ENCODE measurements around the gene PI4K2B. TPM values are rescaled to one million over a fixed set of nuclear protein-coding genes. Genes with fewer than 3 reads are reported as not detected.
"Not testable (repeated sequence)": the region's sequence is repeated elsewhere in the genome, so short reads cannot be mapped to it uniquely, and the experiment has no call there.

The PI4K2B gene
- total RNA-seq, 2 donors from 2014 or later, result 34.5 to 44.6 TPM

- peak; percentile 96 to 99 for ATAC-seq
- H3K9me3 Mint-ChIP-seq, result no peaks in the 10 kb centered on the region
- peak; percentile 89 to 91 for DNase-seq (ENCODE audit: low spot score in 2 of 2)
- peak within 1 kb of the TSS; percentile 88 to 98 for H3K27ac Mint-ChIP-seq
- H3K36me3 Mint-ChIP-seq, result peaks cover 5 to 8% of the 10 kb centered on the region in 2 donors
These were observed 78.8 kb downstream of the PI4K2B start, which contains the start of gene ZCCHC4 for GRCh38 chr4:25312496-25313200. TSS of gene ZCCHC4 (plus strand) at chr4:25312774. CDS start at chr4:25312810, 36 bp downstream.

GRCh38 chr4:25313201-25313895, 79.5 kb downstream of the PI4K2B start:
- no peak for ATAC-seq
- Mint-ChIP-seq H3K27ac (peak overlapping the region; percentile 88 to 98), H3K36me3 (peaks cover 5 to 8% of the 10 kb centered on the region in 2 donors), H3K9me3 (no peaks in the 10 kb centered on the region)
- DNase-seq (ENCODE audit: low spot score in 2 of 2), result no peak

- DNase-seq (ENCODE audit: low spot score in 2 of 2), result no peak
- H3K27ac Mint-ChIP-seq, result peak overlapping the region; percentile 84 to 95
- peak; percentile 39 to 65 for ATAC-seq
- H3K36me3 Mint-ChIP-seq, result no peaks in the 10 kb centered on the region
- no peaks in the 10 kb centered on the region for H3K9me3 Mint-ChIP-seq
These were observed 86.5 kb downstream of the PI4K2B start for GRCh38 chr4:25320336-25320735.

GRCh38 chr4:25320773-25321172, 86.9 kb downstream of the PI4K2B start:
- no peak for DNase-seq (ENCODE audit: low spot score in 2 of 2)
- peak; percentile 98 to 99 for ATAC-seq
- no peaks in the 10 kb centered on the region for H3K36me3 Mint-ChIP-seq
- peak overlapping the region; percentile 84 to 95 for H3K27ac Mint-ChIP-seq
- H3K9me3 Mint-ChIP-seq, result no peaks in the 10 kb centered on the region

GRCh38 chr4:25321703-25322102, 87.9 kb downstream of the PI4K2B start:
- Mint-ChIP-seq H3K27ac (peak overlapping the region; percentile 84 to 95), H3K36me3 (no peaks in the 10 kb centered on the region), H3K9me3 (no peaks in the 10 kb centered on the region)
- DNase-seq (ENCODE audit: low spot score in 2 of 2) (no peak), ATAC-seq (peak; percentile 46 to 49)

GRCh38 chr4:25328463-25328862, 94.6 kb downstream of the PI4K2B start:
- DNase-seq (ENCODE audit: low spot score in 2 of 2); H3K9me3 Mint-ChIP-seq; ATAC-seq; H3K36me3 Mint-ChIP-seq: not testable (repeated sequence)
- H3K27ac Mint-ChIP-seq, result peak overlapping the region in 1 of 2 donors; percentile 62

Other genes with a start within 250 kb of the PI4K2B start
- gene LGI2, start 203.1 kb upstream of the PI4K2B start, total RNA-seq, result not detected
- gene SEPSECS, start 73.6 kb upstream of the PI4K2B start, total RNA-seq, result 10 to 100 TPM; 10.9 to 17.3 TPM
- gene ZCCHC4, start 78.7 kb downstream of the PI4K2B start, total RNA-seq, result 10 to 100 TPM; 15.2 to 15.3 TPM
- gene ANAPC4, start 143.2 kb downstream of the PI4K2B start, total RNA-seq, result 10 to 100 TPM; 40.7 to 42.1 TPM